ENCODE data around the gene WBP2. TPM values are rescaled to one million over a fixed set of nuclear protein-coding genes. Genes with fewer than 3 reads are reported as not detected.

The WBP2 gene
- total RNA-seq, 2 experiments from 2014 or later = 29.9 to 117 TPM

DNA sequence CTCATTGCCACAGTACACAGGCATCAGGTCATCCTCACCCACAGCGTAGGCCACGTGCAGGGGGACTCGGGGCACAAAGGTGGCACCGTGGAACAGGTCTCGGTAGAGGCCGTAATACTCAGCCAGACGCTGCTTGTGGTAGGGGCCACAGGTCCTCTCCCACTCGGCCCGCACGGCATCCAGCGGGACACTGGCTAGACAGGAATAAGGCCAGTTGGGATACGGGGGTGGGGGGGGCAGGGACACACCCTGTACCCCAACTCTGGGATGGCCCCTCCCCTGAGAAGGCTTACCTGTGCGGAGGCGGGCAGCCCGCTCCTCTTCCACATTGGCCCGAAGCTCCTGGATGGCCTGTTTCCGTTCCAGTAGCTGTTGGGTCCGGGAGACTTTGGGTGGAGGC lies 46.6 kb upstream of the WBP2 start:
- no peak overlapping the region for H3K27ac ChIP-seq (ENCODE audit: low read depth, low read length, poor library complexity, severe bottlenecking)
- H3K36me3 ChIP-seq (ENCODE audit: insufficient read depth, low read length) = peaks cover 62% of the 10 kb centered on the region
- TF ChIP-seq EZH2phosphoT487 (IDR thresholded peaks at IDR 0.05; ENCODE audit: borderline replicate concordance, low read depth, low read length) = no peak
- TF ChIP-seq CTCF (conservative IDR thresholded peaks at IDR 0.05; ENCODE audit: low read length) = no peak
- no peak overlapping the region for H2AFZ ChIP-seq (ENCODE audit: low read length)
- ChIA-PET CTCF (ENCODE audit: unreplicated experiment) (no interaction called here), POLR2A (interaction anchor here (0.6 kb wide), 1 partner anchor 49 kb away, joined by 4 read pairs; no protein-coding TSS in a partner anchor)
- no peaks in the 10 kb centered on the region for H3K9me3 ChIP-seq (ENCODE audit: low read length)
- no peaks in the 10 kb centered on the region for H3K9me2 ChIP-seq (ENCODE audit: insufficient read depth, low read length)
- no peak overlapping the region for H3K4me2 ChIP-seq (ENCODE audit: low read length)
- DNase-seq (ENCODE audit: low spot score) = no peak
- H3K79me2 ChIP-seq (ENCODE audit: insufficient read depth, low read depth, low read length) = peaks cover 16% of the 10 kb centered on the region
- no peak overlapping the region for H3K4me3 ChIP-seq (ENCODE audit: low read depth, low read length, poor library complexity, severe bottlenecking)
- intact Hi-C loops (cut with micrococcal nuclease; ENCODE audit: unreplicated experiment) = loop anchor here (10.0 kb wide), 2 partner anchors 203 to 363 kb away; partner anchors contain the start of genes EXOC7 and UBALD2
- H4K20me1 ChIP-seq (ENCODE audit: insufficient read depth, low read length) = no peaks in the 10 kb centered on the region
- H3K4me1 ChIP-seq (ENCODE audit: insufficient read depth, low read length, poor library complexity, severe bottlenecking) = peaks cover 30% of the 10 kb centered on the region
- no TSS peak for BruUV-seq (replicated peaks)

DNA sequence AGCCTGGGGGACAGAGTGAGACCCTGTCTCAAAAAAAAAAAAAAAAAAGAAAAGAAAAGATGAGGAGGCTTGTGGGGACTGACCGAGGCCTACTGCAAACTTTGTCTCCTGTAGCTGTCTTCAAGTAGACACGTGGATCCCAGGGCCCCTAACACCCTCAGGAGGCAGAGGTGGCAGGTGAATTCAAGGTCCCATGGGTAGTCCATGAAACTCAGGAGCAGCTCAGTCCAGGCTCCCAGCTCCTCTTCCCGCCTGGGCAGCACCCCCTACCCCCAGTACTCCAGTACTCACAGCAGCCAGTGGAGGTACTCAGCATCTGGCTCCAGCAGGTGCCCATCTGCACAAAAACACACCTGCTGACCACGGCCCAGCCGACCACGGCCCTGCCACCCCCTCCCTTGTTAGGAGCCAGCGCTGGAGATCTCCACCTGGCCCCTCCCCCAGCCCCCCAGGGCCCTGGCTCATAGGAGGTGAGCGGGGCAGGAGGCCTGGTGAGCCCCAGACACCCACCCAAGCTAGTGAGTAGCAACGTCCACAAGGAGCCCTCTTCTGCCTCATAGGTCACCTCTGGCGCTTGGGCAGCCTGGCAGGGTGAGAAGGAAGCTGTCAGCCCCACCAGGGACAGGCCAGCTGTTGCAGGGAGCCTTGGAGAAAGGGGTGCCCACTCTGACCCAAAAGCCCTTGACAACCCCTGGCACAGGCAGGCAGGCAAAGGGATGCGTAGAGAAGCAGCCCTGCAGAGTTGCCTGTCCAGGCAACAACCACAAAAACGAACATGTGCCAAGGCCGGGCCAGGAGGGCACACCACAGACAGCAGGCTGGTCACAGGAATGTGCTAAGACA lies 45.8 kb upstream of the WBP2 start:
- no peak overlapping the region for H3K4me2 ChIP-seq (ENCODE audit: low read length)
- no peaks in the 10 kb centered on the region for H4K20me1 ChIP-seq (ENCODE audit: insufficient read depth, low read length)
- BruUV-seq (replicated peaks) = no TSS peak
- CTCF ChIA-PET (ENCODE audit: unreplicated experiment) = no interaction called here
- TF ChIP-seq CTCF (conservative IDR thresholded peaks at IDR 0.05; ENCODE audit: low read length) (no peak), EZH2phosphoT487 (IDR thresholded peaks at IDR 0.05; ENCODE audit: borderline replicate concordance, low read depth, low read length) (no peak)
- DNase-seq (ENCODE audit: low spot score) = no peak
- POLR2A ChIA-PET = no interaction called here
- intact Hi-C loops (cut with micrococcal nuclease; ENCODE audit: unreplicated experiment) = loop anchor here (10.0 kb wide), 2 partner anchors 204 to 364 kb away; partner anchors contain the start of genes EXOC7 and UBALD2
- no peak overlapping the region for H2AFZ ChIP-seq (ENCODE audit: low read length)
- peaks cover 16% of the 10 kb centered on the region for H3K79me2 ChIP-seq (ENCODE audit: insufficient read depth, low read depth, low read length)
- no peaks in the 10 kb centered on the region for H3K9me2 ChIP-seq (ENCODE audit: insufficient read depth, low read length)
- H3K4me3 ChIP-seq (ENCODE audit: low read depth, low read length, poor library complexity, severe bottlenecking) = no peak overlapping the region
- H3K27ac ChIP-seq (ENCODE audit: low read depth, low read length, poor library complexity, severe bottlenecking) = no peak overlapping the region
- H3K36me3 ChIP-seq (ENCODE audit: insufficient read depth, low read length) = peaks cover 62% of the 10 kb centered on the region
- H3K9me3 ChIP-seq (ENCODE audit: low read length) = no peaks in the 10 kb centered on the region
- peaks cover 29% of the 10 kb centered on the region for H3K4me1 ChIP-seq (ENCODE audit: insufficient read depth, low read length, poor library complexity, severe bottlenecking)

Data from OCI-LY7 (cell line).